ENCODE data around the gene ATP6V0A4.
A peak's percentile ranks its signal among the peaks of the same experiment; 100 is the strongest.

ATP6V0A4 gene

DNA sequence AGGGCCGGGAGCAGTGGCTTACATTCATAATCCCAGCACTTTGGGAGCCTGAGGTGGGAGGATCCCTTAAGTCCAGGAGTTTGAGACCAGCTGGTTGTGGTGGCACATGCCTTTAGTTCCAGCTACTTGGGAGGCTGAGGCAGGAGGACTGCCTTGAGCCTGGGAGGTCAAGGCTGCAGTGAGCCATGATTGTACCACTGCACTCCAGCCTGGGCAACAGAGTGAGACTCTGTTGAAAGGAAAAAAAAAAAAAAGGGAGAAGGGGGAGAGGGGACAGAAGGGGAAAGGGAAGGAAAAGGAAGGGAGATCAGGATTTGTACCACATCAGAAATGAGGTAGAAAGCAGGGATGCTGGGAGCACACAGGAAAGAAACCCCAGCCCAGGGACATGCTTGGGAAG, 58.1 kb downstream of the ATP6V0A4 start:
- TF ChIP-seq, protein P1, sequence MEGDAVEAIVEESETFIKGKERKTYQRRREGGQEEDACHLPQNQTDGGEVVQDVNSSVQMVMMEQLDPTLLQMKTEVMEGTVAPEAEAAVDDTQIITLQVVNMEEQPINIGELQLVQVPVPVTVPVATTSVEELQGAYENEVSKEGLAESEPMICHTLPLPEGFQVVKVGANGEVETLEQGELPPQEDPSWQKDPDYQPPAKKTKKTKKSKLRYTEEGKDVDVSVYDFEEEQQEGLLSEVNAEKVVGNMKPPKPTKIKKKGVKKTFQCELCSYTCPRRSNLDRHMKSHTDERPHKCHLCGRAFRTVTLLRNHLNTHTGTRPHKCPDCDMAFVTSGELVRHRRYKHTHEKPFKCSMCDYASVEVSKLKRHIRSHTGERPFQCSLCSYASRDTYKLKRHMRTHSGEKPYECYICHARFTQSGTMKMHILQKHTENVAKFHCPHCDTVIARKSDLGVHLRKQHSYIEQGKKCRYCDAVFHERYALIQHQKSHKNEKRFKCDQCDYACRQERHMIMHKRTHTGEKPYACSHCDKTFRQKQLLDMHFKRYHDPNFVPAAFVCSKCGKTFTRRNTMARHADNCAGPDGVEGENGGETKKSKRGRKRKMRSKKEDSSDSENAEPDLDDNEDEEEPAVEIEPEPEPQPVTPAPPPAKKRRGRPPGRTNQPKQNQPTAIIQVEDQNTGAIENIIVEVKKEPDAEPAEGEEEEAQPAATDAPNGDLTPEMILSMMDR (IDR thresholded peaks at IDR 0.05; ENCODE audit: borderline replicate concordance, extremely low read depth, low read length, poor library complexity, severe bottlenecking), result no peak
- no peak for TF ChIP-seq EZH2 (IDR thresholded peaks at IDR 0.05; ENCODE audit: borderline replicate concordance, low read depth, low read length, severe bottlenecking)
- Histone ChIP-seq H3K9ac (ENCODE audit: low read depth, low read length) (no peak overlapping the region), H3K36me3 (ENCODE audit: insufficient read depth, low read length) (no peaks in the 10 kb centered on the region), H3K79me2 (ENCODE audit: insufficient read depth, low read length) (no peaks in the 10 kb centered on the region), H3K4me1 (ENCODE audit: insufficient read depth, low read length) (no peaks in the 10 kb centered on the region), H2AFZ (ENCODE audit: low read depth, low read length) (no peak overlapping the region), H3K27me3 (ENCODE audit: insufficient read depth, low read length, poor library complexity) (no peaks in the 10 kb centered on the region), H3K9me3 (ENCODE audit: insufficient read depth, low read length, severe bottlenecking) (peaks cover 4% of the 10 kb centered on the region), H3K4me2 (ENCODE audit: insufficient read depth, low read length) (no peak overlapping the region), H4K20me1 (ENCODE audit: insufficient read depth, low read length) (no peaks in the 10 kb centered on the region), H3K4me3 (ENCODE audit: low read depth in 1 of 2, low read length in 2 of 2) (no peak overlapping the region), H3K27ac (ENCODE audit: low read length) (no peak overlapping the region)
- ATAC-seq (ENCODE audit: insufficient read depth, low read depth), result no peak
- no peak for DNase-seq

DNA sequence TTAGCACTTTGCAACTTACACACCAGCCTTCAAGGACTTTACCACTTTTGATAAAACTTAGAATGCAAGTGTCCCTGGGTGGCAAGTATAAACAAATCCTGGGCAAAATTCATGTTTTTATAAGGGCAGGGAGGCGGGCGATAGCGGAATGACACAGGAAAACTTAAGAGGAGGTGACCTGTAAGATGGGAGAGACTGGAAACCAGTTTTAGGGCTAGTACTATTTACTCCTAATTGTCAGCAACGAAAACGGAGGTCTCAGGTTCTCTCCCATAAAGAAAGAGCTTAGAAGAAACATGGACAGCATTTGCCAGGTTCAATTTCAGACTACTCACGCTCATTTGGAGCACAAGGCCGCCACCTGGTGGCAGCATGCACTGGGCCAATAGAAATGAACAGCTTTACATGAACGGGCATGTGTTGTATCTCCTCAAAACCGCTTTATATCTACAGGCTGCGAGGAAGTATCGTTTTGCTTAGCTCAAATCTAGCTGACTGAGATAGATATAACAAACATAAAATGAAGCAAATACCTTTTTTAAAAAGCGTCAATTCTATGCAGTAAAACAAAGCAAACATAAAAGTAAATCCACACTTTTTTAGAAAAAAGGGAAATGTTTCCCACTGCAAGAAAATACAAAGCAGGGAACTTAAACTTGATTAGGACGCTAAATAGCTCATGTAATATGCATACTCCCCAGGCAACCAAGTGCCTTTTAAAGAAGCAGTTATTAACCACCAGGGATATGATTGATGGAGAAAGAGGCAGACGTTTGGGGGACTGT, 59.3 kb downstream of the ATP6V0A4 start:
- ATAC-seq (ENCODE audit: insufficient read depth, low read depth), result peak; percentile 99
- TF ChIP-seq, protein P1 (IDR thresholded peaks at IDR 0.05; ENCODE audit: borderline replicate concordance, extremely low read depth, low read length, poor library complexity, severe bottlenecking), result peak; percentile 98
- no peak for TF ChIP-seq EZH2 (IDR thresholded peaks at IDR 0.05; ENCODE audit: borderline replicate concordance, low read depth, low read length, severe bottlenecking)
- no peak overlapping the region for H2AFZ ChIP-seq (ENCODE audit: low read depth, low read length)

DNA sequence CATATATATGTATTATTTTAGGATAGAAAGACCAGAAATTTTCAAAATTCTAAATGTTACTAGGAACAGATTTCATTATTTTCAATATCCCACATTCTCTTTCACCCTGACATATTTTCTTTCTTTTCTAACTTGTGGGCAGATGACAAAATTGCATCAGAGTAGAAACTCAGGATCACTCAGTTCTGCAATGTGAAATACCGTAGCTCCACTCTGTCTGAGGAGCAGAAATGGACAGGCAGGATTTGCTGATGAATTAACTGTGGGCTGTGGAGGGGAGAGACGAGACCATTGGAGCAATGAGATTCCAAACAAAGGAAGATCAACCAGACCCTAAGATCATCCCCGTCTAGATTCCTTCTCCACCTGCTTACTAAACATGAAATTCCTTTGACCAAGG, 59.9 kb downstream of the ATP6V0A4 start:
- H3K9me3 ChIP-seq (ENCODE audit: insufficient read depth, low read length, severe bottlenecking), result peaks cover 4% of the 10 kb centered on the region
- no peak overlapping the region for H2AFZ ChIP-seq (ENCODE audit: low read depth, low read length)
- H3K27me3 ChIP-seq (ENCODE audit: insufficient read depth, low read length, poor library complexity), result no peaks in the 10 kb centered on the region
- no peaks in the 10 kb centered on the region for H3K4me1 ChIP-seq (ENCODE audit: insufficient read depth, low read length)
- DNase-seq, result no peak
- ATAC-seq (ENCODE audit: insufficient read depth, low read depth), result no peak
- no peak overlapping the region for H3K9ac ChIP-seq (ENCODE audit: low read depth, low read length)
- H3K36me3 ChIP-seq (ENCODE audit: insufficient read depth, low read length), result no peaks in the 10 kb centered on the region
- no peak for TF ChIP-seq EZH2 (IDR thresholded peaks at IDR 0.05; ENCODE audit: borderline replicate concordance, low read depth, low read length, severe bottlenecking)
- TF ChIP-seq, protein P1 (IDR thresholded peaks at IDR 0.05; ENCODE audit: borderline replicate concordance, extremely low read depth, low read length, poor library complexity, severe bottlenecking), result no peak
- no peak overlapping the region for H3K4me3 ChIP-seq (ENCODE audit: low read depth in 1 of 2, low read length in 2 of 2)
- H3K27ac ChIP-seq (ENCODE audit: low read length), result no peak overlapping the region
- no peaks in the 10 kb centered on the region for H4K20me1 ChIP-seq (ENCODE audit: insufficient read depth, low read length)
- H3K4me2 ChIP-seq (ENCODE audit: insufficient read depth, low read length), result no peak overlapping the region
- H3K79me2 ChIP-seq (ENCODE audit: insufficient read depth, low read length), result no peaks in the 10 kb centered on the region

More for the DNA sequence above, 59.3 kb downstream of the ATP6V0A4 start:
- Histone ChIP-seq H3K4me3 (ENCODE audit: low read depth in 1 of 2, low read length in 2 of 2) (no peak overlapping the region), H3K4me2 (ENCODE audit: insufficient read depth, low read length) (no peak overlapping the region; the same call in 1 of the 2 replicates), H3K9me3 (ENCODE audit: insufficient read depth, low read length, severe bottlenecking) (peaks cover 4% of the 10 kb centered on the region), H3K27ac (ENCODE audit: low read length) (no peak overlapping the region), H3K79me2 (ENCODE audit: insufficient read depth, low read length) (no peaks in the 10 kb centered on the region), H3K36me3 (ENCODE audit: insufficient read depth, low read length) (no peaks in the 10 kb centered on the region), H3K4me1 (ENCODE audit: insufficient read depth, low read length) (no peaks in the 10 kb centered on the region), H4K20me1 (ENCODE audit: insufficient read depth, low read length) (no peaks in the 10 kb centered on the region), H3K9ac (ENCODE audit: low read depth, low read length) (no peak overlapping the region), H3K27me3 (ENCODE audit: insufficient read depth, low read length, poor library complexity) (no peaks in the 10 kb centered on the region)
- peak; percentile 86 for DNase-seq
